Stimulated activated CD8-positive, alpha-beta memory T cell treated with anti-CD3 and anti-CD28 coated beads, Interleukin-7, amount 100 ng/mL, for 24 hours (primary cell): Measurements from ENCODE around the gene PCDH9.
"Not testable (repeated sequence)": the region's sequence is repeated elsewhere in the genome, so short reads cannot be mapped to it uniquely, and the experiment has no call there.

Experiments
- DNase-seq: peaks from one replicate; pipeline ENCODE4 v3.0.0-alpha.2; 2020; ENCODE audit warnings: low read depth

PCDH9 gene

DNA sequence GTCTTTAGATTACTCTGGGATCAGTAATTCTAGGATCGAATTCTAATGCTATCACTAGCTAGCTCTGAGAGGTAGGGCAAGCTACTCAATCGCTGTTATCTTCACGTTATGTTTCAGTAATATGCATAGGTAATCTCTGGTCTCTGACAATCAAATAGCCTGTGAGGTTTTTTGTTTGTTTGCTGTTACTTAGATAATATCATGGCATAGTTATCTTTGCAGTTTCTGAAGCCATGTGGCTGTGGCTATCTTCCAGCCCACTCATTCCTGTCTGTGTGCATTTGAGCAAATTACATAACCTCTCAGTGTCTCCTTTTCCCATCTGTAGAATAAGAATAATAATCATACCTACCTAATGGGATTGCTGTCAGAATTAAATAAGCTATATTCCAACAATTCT lies 330.2 kb downstream of the PCDH9 start:
- no peak for DNase-seq

DNA sequence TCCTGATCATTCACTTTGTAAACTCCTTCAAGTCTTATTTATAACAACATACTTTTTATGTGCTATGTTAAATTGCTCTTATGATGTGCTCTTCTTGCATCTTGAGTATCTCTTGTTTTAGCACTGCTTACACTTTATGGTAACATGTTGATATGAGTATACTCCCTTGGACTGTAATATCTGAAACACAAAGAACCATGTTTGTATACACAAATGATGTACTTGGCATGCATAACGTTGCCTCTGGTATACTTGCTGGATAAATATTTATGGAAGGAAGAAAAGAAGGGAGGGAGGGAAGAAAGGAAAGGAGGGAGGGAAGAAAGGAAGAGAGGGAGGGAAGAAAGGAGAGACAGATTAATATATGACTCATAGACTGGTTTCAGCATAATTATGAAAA lies 333.2 kb downstream of the PCDH9 start:
- no peak for DNase-seq

DNA sequence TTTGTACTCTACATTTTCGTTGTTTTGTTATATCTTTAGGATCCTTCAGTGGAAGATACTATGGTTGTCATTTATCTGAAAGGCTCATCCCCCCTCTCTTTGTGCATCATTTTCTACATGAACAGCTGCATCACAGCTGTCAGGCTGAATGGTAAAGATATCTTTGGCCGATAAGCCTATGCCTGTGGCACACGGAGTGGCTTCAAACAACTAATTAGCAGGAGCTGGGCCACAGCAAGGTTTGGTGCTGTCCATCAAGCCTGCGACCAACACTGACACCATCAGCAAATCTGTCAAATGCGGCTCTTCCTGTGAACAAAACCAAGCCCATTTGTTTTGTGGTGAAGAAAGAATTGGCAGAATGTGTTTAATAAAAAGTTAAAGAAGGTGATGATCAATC lies 334.4 kb downstream of the PCDH9 start:
- DNase-seq = no peak

DNA sequence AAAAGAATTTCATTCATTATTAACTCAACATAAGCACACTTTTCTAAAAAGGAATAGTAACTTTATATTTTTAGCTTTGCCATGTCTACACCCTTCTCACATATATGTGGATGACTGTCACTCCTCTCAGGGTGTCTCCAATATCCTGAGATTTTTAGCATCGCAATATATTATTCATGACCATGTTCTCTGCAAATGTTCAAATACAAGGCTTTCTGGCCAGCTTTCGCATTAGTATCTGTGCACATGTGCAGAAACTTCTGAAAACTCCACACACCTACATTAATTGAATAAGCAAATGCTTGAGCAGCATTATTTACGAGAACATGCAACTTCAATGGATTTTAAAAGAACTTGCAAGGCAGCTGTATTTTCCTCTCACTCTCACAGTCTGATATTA lies 334.8 kb downstream of the PCDH9 start:
- no peak for DNase-seq

DNA sequence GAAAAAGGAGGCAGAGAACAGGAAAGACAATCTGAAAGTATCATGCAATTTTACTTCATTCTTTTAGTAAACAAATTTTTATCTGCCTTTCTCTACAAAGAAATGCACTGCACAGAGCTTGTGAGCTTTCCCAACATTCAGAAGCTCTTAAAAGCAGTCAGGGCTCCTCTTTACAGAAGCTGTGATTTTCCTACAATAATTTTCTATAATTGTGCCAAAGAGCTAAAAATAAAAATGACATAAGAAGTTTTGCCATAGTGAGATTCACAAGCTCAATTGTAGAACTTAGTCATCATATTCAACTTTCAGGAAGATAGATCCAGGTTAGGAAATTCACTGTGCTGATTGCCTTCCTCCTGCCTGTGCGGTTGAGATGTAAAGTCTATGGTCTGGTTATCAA lies 341.4 kb downstream of the PCDH9 start:
- DNase-seq = no peak

DNA sequence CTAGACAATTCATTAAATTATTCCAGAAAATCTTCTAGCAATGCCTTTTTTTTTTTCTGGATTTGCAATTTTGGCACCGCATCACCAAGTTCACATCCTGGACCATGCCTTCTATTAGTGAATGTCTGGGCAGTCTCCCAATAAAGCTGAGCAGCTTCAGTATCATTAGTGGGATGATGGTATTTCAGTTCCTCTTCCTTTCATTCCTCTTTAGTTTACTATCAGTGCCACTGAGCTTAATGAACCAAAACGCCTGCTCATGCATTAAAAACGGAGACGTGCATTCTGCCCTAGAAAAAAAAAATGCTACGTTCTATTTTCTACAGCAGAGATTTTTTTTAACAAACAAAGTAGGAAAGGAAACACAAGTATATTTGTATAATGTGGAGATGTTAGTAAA lies 343.0 kb downstream of the PCDH9 start:
- no peak for DNase-seq

DNA sequence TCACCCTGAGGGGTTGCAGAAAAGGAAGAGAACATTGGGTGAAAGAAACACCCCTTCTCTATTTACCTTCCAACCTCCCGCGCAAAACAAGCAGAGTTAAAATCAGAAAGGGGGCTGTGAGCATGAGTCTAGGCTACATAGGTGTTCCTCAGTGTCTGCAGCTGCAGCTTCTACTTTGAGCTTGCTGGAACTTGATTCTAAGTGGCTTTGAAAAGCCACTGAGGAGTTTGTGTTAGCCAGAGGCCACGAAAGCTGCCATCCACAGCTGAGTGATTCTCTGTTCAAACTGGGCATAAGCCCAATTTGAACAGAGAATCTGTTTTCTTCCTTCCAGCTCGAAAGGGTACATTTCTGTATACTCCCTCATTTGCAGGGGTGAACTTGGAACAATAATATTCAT lies 343.9 kb downstream of the PCDH9 start:
- no peak for DNase-seq

DNA sequence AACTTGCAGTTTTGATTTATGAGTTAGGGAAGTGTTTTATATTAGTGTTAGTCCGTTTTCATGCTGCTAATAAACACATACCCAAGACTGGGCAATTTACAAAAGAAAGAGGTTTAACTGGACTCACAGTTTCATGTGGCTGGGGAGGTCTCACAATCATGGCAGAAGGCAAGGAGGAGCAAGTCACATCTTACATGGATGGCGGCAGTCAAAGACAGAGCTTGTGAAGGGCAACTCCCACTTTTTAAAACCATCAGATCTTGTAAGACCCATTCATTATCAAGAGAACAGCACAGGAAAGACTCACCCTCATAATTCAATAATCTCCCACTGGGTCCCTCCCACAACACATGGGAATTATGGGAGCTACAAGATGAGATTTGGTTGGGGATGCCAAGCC lies 349.0 kb downstream of the PCDH9 start:
- DNase-seq = not testable (repeated sequence)

DNA sequence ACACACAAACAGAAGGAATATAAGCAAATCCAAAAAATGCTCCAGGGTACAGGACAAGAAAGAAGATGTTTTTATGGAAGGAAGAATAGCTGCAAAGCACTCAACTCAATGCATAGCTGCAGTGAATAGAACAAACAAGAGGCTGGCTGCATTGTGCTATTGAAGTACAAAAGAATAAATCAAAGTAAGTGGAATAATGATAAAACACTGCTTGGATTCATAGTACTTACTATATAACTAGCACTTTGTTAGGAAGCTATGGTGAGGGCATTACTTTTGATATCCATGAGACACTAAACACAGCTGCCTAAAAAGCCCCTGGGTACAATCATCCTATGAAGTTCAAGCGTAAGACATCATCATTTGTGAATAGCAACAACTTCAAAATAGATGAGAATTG lies 350.1 kb downstream of the PCDH9 start:
- DNase-seq = no peak

DNA sequence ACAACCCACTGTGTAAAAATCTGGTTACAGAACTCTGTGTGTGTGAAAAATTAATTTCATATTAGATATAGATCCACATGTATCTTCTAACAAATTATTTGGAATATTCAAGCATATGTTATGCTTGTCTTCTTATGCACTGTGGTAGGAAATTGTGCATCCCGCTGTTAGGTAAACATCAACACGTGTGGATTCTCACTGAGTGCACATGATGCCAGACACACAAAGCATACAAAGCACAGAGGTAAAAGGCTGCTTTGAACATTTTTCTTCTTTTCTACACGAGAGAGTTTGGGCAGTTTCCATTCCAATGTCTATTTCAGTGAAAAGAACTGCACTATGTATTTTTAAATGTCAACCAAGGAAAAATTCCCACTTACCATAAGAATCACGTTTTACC lies 354.9 kb downstream of the PCDH9 start:
- DNase-seq = no peak

DNA sequence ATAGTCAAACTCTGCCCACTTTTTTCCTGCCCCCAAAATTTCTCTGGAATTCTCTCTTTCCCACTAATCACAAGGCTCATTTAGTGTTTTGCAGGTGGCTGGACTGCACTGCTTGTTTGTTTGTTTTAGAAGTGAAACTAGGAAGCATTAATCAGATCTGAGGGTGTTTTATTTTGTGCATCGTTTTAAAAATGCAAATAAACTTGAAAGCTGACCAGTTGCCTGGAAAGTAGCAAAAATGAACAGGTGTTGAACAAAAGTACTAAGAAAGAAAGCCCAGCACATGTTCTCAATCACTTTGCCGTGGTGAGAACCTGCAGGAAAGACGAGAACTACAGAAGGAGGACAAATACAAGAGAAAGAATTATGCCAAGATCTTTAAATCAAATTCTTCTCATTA lies 365.5 kb downstream of the PCDH9 start:
- no peak for DNase-seq

DNA sequence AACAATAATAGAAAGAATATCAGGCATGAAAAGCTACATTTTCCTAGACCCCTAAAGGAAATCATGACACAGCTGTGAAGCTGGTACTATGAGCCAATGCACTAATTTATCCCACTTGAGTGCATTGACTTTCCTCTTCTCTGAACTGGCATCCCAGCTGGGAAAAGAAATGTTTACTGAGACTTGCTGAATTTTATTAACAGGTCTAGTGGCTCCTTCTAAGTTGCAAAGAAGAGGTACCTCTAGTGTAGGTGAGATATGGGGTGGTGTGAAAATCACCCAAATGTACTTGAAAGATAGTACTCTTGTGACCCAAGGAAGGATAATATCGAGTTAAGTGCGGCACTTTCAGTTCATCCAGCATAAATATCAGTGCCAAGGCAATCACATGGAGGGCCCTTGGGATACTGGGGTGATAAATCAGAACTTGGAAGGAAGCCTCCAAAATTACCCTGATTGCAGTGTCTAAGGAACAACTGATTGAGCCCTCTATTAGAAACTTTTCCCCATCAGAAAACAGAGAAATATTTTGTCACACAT lies 369.2 kb downstream of the PCDH9 start:
- DNase-seq = no peak

DNA sequence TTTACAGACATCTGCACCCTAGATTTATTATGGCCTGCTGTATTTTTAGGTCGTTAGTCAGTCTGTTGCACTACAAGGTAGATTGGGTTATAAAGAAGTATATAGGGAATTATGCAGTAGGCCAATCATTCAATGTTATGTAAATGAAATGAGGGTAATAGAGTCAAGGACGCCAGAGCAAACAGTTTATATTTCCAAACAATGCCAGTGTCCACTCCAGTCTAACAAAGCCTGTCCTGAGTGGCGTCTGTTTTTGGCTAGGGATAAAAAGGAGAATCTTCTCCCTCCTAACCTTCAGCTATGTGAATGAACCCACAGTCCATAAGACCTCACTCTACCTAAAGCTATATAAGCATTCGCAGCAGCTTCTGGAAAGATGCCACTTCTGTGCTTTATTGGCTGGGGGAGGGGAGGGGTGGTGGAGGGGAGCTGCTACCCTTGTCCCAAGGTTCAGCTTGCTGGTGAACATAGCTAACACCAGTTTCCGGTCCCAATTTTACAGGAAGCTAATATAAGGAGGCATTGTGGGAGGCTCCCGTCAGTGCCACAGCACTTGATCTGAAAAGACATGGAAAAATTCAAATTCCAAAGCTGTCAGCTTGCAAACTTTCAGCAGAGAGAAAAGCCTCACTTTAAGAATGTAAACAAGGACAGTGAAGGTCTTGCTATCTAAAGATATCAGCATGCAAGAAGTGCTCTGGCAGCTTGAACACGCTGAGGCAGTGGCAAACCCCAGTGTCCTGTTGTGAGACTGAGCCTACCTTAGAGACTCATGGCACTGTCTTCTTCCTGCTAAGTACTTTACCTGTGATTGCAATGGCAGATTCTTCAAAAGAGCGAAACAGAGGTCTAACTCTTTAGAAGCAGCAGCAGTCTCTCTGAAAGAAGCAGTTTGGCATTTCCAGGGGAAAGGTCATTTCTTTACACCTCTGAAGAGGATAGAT lies 369.9 kb downstream of the PCDH9 start:
- DNase-seq = no peak

DNA sequence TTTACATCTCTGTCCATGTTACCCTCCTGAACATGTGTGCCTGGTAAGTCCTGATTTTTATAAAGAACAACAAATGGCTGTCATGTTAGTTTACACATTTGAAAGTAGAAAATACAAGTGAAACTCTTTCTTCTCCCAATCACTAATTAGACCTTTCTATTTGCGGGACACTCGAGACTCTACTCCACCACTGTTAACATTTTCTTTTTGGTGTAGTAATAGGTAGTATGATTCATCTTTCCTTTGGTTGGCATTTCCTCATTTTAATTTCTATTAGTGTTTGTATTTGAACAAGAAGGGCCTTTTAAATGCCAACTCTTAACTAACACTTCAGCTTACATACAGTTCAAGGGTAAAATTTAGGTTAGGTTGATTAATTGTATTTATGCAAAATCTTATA lies 371.1 kb downstream of the PCDH9 start:
- no peak for DNase-seq

DNA sequence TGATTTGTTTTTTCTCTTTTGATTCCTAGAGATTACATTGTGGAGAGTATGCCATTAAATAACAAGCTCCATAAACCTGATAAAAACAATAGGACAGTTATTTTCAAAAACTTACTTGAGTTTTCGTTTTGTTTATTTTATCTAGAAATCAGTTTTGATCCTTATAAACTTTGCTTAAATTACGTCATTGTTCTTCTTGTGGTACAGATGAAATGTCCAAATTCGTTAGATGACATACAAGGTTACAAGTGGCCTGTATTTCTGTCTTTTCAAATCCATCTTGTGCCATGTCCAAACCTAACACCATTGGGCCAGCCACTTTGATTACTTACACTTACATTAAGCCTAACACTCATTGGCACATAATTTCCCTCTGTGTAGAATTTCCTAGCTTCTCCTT lies 372.0 kb downstream of the PCDH9 start:
- no peak for DNase-seq

DNA sequence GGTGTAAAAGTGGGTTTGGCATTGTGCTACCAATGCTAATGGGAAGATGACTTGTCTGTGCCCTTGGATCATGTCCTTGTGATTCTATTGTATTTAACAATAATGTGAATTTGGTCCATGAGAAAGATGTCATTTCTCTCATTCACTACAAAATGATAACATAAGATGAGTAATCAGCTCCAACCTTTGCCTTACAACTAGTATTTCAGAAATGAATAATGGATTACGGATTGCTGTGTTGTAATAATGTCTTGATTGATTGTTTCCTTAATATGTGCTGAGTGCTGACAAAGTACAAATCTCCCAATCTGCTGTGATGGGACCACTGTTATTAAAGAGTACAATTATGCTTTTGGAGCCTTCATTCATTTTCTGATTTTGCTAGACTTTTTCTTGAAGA lies 375.0 kb downstream of the PCDH9 start:
- no peak for DNase-seq

DNA sequence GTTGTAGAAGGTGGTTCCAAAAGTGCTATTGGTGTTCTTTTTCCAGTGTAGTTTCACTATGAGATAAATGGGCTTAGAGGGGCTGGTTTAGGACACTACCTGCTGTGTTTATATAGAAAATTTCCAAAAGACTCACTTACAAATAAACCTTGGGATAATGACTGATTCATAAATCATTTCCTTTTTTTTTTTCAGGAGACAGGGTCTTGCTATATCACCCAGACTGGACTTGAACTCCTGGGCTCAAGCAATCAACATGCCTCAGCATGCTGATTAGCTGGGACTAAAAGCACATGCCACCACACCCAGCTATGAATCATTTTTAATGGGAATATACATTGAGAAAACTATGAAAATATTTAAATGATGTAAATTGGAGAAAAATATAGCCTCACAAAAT lies 376.6 kb downstream of the PCDH9 start:
- DNase-seq = no peak

DNA sequence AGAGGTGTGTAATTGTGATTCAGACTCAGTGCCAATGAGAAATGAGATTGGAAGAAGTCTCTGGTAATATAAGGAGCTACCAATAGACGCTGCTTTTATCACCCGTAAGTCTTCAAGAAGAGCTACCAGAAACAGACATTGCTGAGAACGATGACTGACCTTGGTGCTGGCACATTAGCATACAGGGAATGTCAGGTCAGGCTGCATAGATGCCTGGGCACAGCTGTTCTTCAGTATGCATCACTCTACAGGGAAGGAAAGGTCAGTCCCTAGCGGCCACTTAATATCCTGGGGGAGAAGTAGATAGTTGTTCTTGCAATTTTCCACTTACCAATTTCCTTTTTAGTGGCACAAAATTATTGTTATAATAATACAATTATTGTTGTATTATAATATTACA lies 380.4 kb downstream of the PCDH9 start:
- no peak for DNase-seq

DNA sequence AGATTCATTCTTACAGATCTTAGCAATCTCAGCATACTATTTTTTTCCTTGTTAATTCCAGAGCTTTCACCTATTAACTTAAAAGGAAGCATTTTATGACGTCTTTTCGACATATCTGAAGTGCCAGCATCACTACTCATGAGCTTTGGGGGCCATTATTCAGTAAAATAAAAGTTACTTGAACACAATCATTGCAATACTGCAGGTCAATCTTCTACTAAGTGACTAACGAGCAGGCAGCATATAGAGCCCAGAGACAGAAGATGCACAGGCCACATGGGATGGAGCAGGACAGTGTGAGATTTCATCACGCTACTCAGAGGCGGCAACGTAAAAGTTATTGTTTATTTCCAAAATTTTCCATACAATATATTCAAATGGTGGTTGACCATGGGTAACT lies 382.6 kb downstream of the PCDH9 start:
- DNase-seq = no peak

DNA sequence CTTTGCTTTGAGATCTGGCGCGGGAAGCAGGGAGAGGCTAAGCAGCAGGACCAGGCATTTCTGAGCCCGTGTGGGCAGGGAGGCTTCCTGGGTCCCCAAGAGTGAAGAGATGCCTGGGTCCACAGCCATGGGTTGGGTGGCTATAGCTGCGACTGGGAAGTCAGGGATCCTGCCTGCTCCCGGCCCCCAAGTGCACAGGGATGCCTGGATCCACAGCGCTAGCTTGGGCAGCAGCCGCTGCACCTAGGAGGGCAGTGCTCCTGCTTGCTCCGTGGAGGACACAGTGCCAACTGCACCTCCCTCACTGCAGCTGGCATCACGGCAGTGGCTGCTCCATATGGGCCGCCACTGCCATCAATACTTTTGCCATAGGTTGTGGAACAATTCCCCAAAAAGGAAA lies 384.7 kb downstream of the PCDH9 start:
- no peak for DNase-seq

DNA sequence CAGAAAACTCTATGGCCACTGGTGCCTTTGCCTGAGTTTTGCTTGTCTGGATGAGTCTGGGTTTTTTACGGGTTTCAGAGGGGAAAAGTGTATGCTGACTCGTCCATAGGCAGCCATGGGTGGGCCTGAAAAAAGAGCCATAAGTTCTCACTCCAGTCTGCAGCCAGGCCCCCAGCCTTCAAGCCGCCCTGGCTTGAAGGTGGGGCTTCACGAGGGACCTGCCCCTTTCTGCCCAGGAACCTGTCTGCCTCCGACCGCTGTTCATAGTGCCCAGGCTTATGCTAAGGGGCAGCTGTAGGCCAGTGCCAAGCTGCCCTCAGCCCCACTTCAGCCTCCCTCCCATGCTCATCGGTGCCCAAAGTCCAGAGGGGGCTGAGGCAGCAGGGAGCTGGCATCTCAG lies 385.2 kb downstream of the PCDH9 start:
- no peak for DNase-seq

DNA sequence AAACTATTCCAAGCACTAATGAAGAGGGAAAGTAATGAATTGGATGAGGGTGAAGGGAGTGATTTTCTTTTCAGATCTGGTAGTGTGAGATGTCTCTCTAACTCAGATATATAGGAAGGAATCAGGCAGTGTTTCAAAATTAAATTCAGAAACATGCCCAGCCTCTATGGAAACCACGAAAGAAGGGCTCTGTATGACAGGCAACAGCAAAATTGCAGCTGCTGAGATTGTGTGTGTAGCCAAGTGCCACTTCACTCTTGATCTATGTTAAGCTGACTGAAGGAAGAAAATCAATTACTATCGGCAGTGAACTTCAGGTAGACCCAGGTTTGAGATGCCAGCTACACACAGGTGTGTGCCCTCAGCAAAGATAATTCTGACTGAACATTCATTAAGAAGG lies 387.4 kb downstream of the PCDH9 start:
- DNase-seq = no peak

DNA sequence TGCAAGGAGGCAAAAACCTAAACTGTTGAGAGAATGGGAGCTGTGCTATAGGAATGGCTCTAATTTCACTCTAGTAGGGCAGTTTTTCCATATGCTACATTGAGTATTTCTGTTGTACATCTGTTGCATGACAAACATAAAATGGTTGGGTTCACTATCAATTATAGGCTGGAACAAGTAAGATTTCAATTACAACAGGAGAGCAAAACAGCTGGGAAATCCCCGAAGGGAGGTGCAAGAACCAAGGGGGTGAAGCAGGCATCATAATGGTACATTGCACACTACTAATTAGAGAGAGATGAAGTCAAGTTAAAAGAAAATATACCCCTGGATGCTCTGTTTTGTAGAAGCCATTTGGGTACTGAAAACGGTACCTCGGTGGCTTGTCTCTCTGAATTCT lies 389.5 kb downstream of the PCDH9 start:
- DNase-seq = no peak

DNA sequence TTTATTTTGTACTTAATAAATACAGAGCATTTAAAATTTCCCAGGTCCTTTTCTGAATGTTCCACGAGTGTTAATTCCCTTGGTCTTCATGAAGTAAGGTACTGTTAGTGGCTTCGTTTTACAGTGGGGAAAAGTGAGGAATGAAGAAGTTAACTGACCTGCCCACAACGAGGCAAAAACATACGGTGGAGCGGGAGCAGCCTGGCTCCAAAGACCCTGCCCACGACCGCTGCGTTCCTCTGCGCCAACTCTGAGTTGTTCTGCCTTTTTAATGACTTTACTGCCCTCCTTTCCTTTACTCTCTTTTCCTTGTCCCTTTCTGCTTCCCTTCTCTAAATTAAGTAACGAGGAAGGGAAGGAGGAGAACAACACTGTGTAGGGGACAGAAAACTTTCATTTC lies 392.9 kb downstream of the PCDH9 start:
- no peak for DNase-seq
